Epithelial cell of esophagus (primary cell): ENCODE measurements around the gene ASB10.

Source experiments
- DNase-seq: peaks from one replicate; pipeline ENCODE4 v3.0.0; 2010; ENCODE audit warnings: low read depth
- H3K4me3 ChIP-seq: 2 replicates; pipeline ENCODE4 v1.5.1; 2011; ENCODE audit warnings: mild to moderate bottlenecking, low read length, control low read depth
- CTCF ChIP-seq: IDR thresholded peaks from 2 replicates; pipeline ENCODE4 v1.5.1; 2011; ENCODE audit warnings: low read depth, mild to moderate bottlenecking, low read length, control low read depth, inconsistent platforms; ENCODE audit not compliant: insufficient read depth; ENCODE audit errors: missing control alignments

ASB10 gene

GRCh38 chr7:151178831-151179230 lies 8.2 kb downstream of the ASB10 start:
- no peak for DNase-seq
- TF ChIP-seq CTCF = no peak

GRCh38 chr7:151178236-151178635 lies 8.8 kb downstream of the ASB10 start:
- DNase-seq = no peak
- no peak overlapping the region for H3K4me3 ChIP-seq
- no peak for TF ChIP-seq CTCF

More at GRCh38 chr7:151178831-151179230, 8.2 kb downstream of the ASB10 start:
- no peak overlapping the region for H3K4me3 ChIP-seq

GRCh38 chr7:151177310-151177709 lies 9.7 kb downstream of the ASB10 start:
- no peak for DNase-seq
- no peak overlapping the region for H3K4me3 ChIP-seq
- TF ChIP-seq CTCF = no peak

GRCh38 chr7:151176401-151176800 lies 10.6 kb downstream of the ASB10 start:
- DNase-seq = no peak
- TF ChIP-seq CTCF = no peak

GRCh38 chr7:151175793-151176311 lies 11.2 kb downstream of the ASB10 start:
- H3K4me3 ChIP-seq = no peak overlapping the region
- DNase-seq = no peak
- TF ChIP-seq CTCF = no peak

More at GRCh38 chr7:151176401-151176800, 10.6 kb downstream of the ASB10 start:
- no peak overlapping the region for H3K4me3 ChIP-seq

- H3K4me3 ChIP-seq = no peak overlapping the region
- no peak for TF ChIP-seq CTCF
- no peak for DNase-seq
Measured at GRCh38 chr7:151175047-151175792, 11.8 kb downstream of the ASB10 start.

GRCh38 chr7:151174246-151175046 lies 12.6 kb downstream of the ASB10 start:
- no peak for DNase-seq
- H3K4me3 ChIP-seq = no peak overlapping the region
- no peak for TF ChIP-seq CTCF
